ENCODE measurements around the gene DXO. TPM values are rescaled to one million over a fixed set of nuclear protein-coding genes. Genes with fewer than 3 reads are reported as not detected.
"Not testable (repeated sequence)": the region's sequence is repeated elsewhere in the genome, so short reads cannot be mapped to it uniquely, and the experiment has no call there.

DXO gene
- total and polyA plus RNA-seq, 2 of the 4 experiments (the other 2 are of a cell fraction): 9.3 to 21.4 TPM

GRCh38 chr6:31976065-31976464, 4.1 kb upstream of the DXO start:
- POLR2A ChIA-PET (ENCODE audit: unreplicated experiment); H4K91ac ChIP-seq (ENCODE audit: insufficient read depth, low read depth, low read length); H3K4me2 ChIP-seq (ENCODE audit: low read depth, low read length); H3K9me1 ChIP-seq (ENCODE audit: insufficient read depth, low read length); H2BK20ac ChIP-seq (ENCODE audit: low read depth, low read length); H3K56ac ChIP-seq (ENCODE audit: extremely low read depth, insufficient read depth, low read length); dilution Hi-C loops (cut with HindIII; ENCODE audit: low sequenced_read_pairs, unreplicated experiment); H2AK5ac ChIP-seq (ENCODE audit: low read depth, low read length); H3K27me3 ChIP-seq (ENCODE audit: control insufficient read depth, insufficient read depth, low read length); DNase-seq; H3K27ac ChIP-seq (ENCODE audit: insufficient read depth, low read length); H3K9me3 ChIP-seq (ENCODE audit: control insufficient read depth, insufficient read depth, low read length); H3K4me1 ChIP-seq (ENCODE audit: control insufficient read depth, insufficient read depth, low read length); BruUV-seq (replicated peaks); H3K9ac ChIP-seq (ENCODE audit: low read depth, low read length); H4K8ac ChIP-seq (ENCODE audit: low read depth in 2 of 2, low read length in 2 of 2); H2BK120ac ChIP-seq (ENCODE audit: low read depth, low read length); H2AK9ac ChIP-seq (replicated peaks; ENCODE audit: low read depth, low read length, poor library complexity); H3K18ac ChIP-seq (ENCODE audit: low read depth, low read length); CTCF ChIA-PET; H3K4me3 ChIP-seq (ENCODE audit: insufficient read depth, low read depth, low read length); H2BK15ac ChIP-seq (ENCODE audit: low read depth, low read length); H3K23ac ChIP-seq (ENCODE audit: low read depth, low read length); ATAC-seq (ENCODE audit: low read depth); H4K5ac ChIP-seq (ENCODE audit: low read depth, low read length); H4K20me1 ChIP-seq (ENCODE audit: insufficient read depth, low read length); H2AFZ ChIP-seq (replicated peaks; ENCODE audit: low read length, poor library complexity); H3K4ac ChIP-seq (ENCODE audit: low read depth, low read length); H3K36me3 ChIP-seq (ENCODE audit: control insufficient read depth, insufficient read depth, low read length); H3K14ac ChIP-seq (replicated peaks; ENCODE audit: low read depth, low read length); intact Hi-C loops (cut with micrococcal nuclease); H2BK5ac ChIP-seq (ENCODE audit: low read depth, low read length, poor library complexity, severe bottlenecking): not testable (repeated sequence)
- H3K79me1 ChIP-seq (ENCODE audit: low read depth in 1 of 2, low read length in 2 of 2): peaks cover 19 to 40% of the 10 kb centered on the region in 2 experiments
- in situ Hi-C loops (cut with MboI; ENCODE audit: low sequenced_read_pairs): loop anchor here (10.0 kb wide), 2 partner anchors 139 to 199 kb away; partner anchors contain the start of genes AGPAT1 and RNF5
- WGBS, 2 experiments (ENCODE audit: extremely low coverage in 2 of 2, insufficient read length in 1 of 2): no CpG with 5 or more reads among the region's 30 CpGs
